Gastrocnemius medialis (tissue), 4 donors: ENCODE results near the gene MAPK4.

Experiments used
- POLR2A ChIP-seq, 2 donors: fragments of 450-650 bp; IDR thresholded peaks; one replicate each; pipeline ENCODE4 v1.6.1; 2017; ENCODE audit warnings: antibody characterized with exemption in 2 of 2, mild to moderate bottlenecking in 2 of 2, moderate library complexity in 2 of 2
- TF ChIP-seq, protein P1 (sequence below), 5 experiments: fragments of 450-650 bp in 3 of 5; fragments of 200-600 bp in 2 of 5; sonication (generic) in 2 of 5; IDR thresholded peaks in 4 of 5; conservative IDR thresholded peaks in 1 of 5; 1 replicate in 4 of 5; 2 replicates in 1 of 5; pipeline ENCODE4 v1.5.1; 2016 to 2019; ENCODE audit warnings: antibody characterized with exemption in 5 of 5, mild to moderate bottlenecking in 3 of 5, moderate library complexity in 3 of 5

DNA sequence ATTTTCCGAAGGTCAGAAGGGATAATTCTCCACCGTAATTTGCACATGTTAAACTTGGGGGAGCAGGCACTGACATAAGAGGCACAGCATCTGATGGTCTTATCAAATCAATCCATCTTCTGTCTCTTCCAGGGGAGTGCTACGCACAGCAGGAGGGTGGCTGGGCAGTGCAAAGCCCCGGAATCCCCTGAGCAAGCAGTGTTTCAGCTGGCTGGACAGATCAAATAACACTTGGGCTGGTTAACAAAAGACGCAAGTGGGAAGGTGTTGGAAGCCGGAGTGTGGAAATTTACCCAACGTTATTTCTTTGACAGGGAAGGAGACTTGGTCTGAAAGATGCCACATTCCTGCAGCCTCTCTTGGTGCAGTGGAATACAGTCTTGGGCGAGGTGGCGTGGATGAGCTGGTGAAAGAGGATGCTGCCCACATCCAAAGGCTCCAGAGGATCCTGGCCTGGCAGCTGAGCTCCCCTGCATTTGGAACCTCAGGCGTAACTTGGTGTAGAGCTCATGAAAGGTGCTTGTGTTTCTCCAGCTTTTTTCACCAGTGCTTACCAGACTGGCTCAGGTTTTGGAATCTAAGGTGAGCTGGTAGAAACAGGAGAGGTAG is 103.0 kb downstream of the MAPK4 start:
- TF ChIP-seq POLR2A (IDR thresholded peaks at IDR 0.05) = no peak
- TF ChIP-seq, protein P1, sequence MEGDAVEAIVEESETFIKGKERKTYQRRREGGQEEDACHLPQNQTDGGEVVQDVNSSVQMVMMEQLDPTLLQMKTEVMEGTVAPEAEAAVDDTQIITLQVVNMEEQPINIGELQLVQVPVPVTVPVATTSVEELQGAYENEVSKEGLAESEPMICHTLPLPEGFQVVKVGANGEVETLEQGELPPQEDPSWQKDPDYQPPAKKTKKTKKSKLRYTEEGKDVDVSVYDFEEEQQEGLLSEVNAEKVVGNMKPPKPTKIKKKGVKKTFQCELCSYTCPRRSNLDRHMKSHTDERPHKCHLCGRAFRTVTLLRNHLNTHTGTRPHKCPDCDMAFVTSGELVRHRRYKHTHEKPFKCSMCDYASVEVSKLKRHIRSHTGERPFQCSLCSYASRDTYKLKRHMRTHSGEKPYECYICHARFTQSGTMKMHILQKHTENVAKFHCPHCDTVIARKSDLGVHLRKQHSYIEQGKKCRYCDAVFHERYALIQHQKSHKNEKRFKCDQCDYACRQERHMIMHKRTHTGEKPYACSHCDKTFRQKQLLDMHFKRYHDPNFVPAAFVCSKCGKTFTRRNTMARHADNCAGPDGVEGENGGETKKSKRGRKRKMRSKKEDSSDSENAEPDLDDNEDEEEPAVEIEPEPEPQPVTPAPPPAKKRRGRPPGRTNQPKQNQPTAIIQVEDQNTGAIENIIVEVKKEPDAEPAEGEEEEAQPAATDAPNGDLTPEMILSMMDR (IDR thresholded peaks at IDR 0.05 in 4 of 5, conservative IDR thresholded peaks at IDR 0.05 in 1 of 5) = no peak
